HL-60 (cell line): ENCODE measurements around the gene LIG1.

Experiments
- CTCF ChIP-seq: IDR thresholded peaks from one replicate; pipeline ENCODE4 v1.5.1; 2011; ENCODE audit warnings: low read length, control low read depth, inconsistent platforms; ENCODE audit not compliant: insufficient read depth
- GABPA ChIP-seq: IDR thresholded peaks from 2 replicates; pipeline ENCODE4 v1.6.1; 2012; ENCODE audit warnings: low read depth
- POLR2AphosphoS5 ChIP-seq: IDR thresholded peaks from 2 replicates; pipeline ENCODE4 v1.6.1; 2012; ENCODE audit warnings: low read depth
- REST ChIP-seq: IDR thresholded peaks from 2 replicates; pipeline ENCODE4 v1.6.1; 2012; ENCODE audit warnings: low read depth; ENCODE audit not compliant: insufficient replicate concordance
- SPI1 ChIP-seq: IDR thresholded peaks from 2 replicates; pipeline ENCODE4 v1.6.1; 2012; ENCODE audit warnings: low read depth, mild to moderate bottlenecking, borderline replicate concordance

- TF ChIP-seq CTCF (no peak), POLR2AphosphoS5 (no peak), REST (no peak), GABPA (no peak), SPI1 (no peak)
Observed at GRCh38 chr19:48095612-48096175, 74.5 kb downstream of the LIG1 start.
